SJCRH30 (cell line): Measurements from ENCODE around the gene ZFYVE21. TPM values are rescaled to one million over a fixed set of nuclear protein-coding genes. Genes with fewer than 3 reads are reported as not detected.

Experiments
- DNase-seq, 2 experiments: peaks; one replicate each; pipeline ENCODE4 v3.0.0-alpha.2; 2015 to 2020
- H3K27ac ChIP-seq: fragments of 250-450 bp; sonication (Bioruptor Pico); 2 replicates; pipeline ENCODE4 v1.5.1; 2020; ENCODE audit warnings: mild to moderate bottlenecking, moderate library complexity
- H3K27me3 ChIP-seq: fragments of 250-450 bp; sonication (Bioruptor Pico); 2 replicates; pipeline ENCODE4 v1.5.1; 2020; ENCODE audit warnings: mild to moderate bottlenecking, moderate library complexity
- H3K36me3 ChIP-seq: fragments of 250-450 bp; sonication (Bioruptor Pico); 2 replicates; pipeline ENCODE4 v1.5.1; 2020; ENCODE audit warnings: mild to moderate bottlenecking, moderate library complexity
- H3K4me1 ChIP-seq: fragments of 250-450 bp; sonication (Bioruptor Pico); 2 replicates; pipeline ENCODE4 v1.5.1; 2020; ENCODE audit warnings: mild to moderate bottlenecking, moderate library complexity
- H3K4me3 ChIP-seq: fragments of 250-450 bp; sonication (Bioruptor Pico); 2 replicates; pipeline ENCODE4 v1.5.1; 2020; ENCODE audit warnings: mild to moderate bottlenecking, moderate library complexity
- H3K9me3 ChIP-seq: fragments of 250-450 bp; sonication (Bioruptor Pico); replicated peaks from 2 replicates; pipeline ENCODE4 v1.5.1; 2020; ENCODE audit warnings: mild to moderate bottlenecking, moderate library complexity
- total RNA-seq: library from RNA; depleted of rRNA; stranded (reverse); fragments of >200 nt; shearing (Covaris generic); gene quantifications from 2 replicates; pipeline ENCODE4 v1.2.3, GENCODE V29; 2014

The ZFYVE21 gene
- total RNA-seq, 1 experiment from 2014 or later, result 28.3 TPM

DNA sequence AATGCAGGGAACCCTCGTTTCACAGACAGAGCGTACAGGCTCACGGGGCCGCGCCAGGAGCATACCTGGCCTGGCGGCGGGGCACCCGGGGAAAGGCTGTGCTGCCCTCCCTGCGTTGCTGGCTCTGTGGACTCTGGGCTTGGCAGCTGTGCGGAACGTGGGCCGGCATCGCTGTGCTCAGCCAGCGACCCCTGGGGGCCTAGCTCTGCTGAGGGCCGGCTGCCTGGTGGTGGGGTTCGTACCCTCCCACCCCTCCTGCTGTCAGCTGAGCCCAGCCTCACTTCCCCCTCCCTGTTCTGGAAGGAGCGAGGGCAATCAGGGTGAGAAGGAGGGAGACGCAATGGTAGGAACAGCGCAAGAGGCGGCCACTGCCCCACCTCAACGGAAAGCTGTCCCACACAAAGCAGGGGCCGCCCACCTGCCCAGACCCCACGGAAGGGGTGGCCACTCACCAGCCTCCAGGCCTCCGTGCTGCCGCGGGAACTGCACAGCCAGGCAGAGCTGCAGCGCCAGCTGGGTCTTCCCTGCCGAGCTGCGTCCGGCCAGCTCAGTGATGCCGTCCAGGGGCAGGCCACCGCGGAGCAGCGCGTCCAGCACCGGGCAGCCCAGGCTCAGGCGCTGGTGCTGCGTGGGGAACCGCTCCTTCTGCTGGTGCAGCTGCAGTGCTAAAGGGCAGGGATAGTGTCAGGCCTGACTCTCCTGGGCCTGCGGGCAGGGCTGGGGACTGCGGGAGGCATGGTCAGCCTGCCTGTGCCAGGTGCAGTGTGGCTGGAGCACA lies 8.9 kb upstream of the ZFYVE21 start:
- Histone ChIP-seq H3K4me3 (no peak overlapping the region), H3K9me3 (no peaks in the 10 kb centered on the region), H3K27ac (no peak overlapping the region), H3K36me3 (peaks cover 52% of the 10 kb centered on the region), H3K27me3 (no peaks in the 10 kb centered on the region), H3K4me1 (no peaks in the 10 kb centered on the region)
- no peak for DNase-seq

DNA sequence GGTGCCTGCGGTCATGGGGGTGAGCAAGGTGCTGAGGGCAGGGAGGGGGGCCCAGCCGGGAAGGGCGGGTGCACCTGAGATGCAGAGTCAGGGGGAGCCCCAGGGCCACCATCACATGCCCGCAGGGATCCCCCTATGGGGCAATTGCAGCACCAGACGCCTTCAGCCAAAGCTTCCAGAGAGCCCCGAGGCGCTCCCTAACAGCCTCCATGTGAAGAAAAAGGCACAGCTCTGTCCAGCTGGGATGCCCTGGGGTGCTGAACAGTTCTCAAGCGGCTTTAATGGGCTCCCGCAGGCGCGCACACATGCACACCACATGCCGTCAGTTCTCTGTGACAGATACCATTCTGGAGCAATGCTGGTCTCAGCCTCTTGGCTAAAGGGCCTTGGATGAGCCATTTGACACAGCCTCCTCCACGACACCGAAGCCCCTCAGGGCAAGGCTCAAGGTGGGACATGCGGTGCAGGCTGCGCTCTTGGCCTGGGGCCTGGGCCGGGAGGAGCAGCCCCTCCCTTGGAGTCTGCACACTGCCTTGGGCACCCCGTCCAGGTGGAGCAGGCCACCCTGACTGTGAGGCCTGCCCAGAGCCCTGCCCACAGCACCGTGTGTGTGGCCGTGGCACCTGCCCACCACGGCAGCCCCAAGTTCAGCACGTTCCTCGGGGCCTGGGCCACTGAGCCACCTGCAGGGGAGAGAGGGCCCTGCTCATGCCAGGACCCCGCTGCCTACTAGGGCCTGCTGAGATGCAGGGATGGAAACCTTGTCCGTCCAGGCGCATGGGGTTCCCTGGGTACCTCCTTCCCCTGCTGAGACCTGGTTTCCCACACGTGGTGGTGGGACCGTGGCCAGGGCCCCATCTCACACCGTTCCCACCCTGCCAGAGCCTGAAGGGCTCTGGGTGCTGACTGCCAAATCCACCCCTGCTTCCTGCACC lies 8.0 kb upstream of the ZFYVE21 start:
- no peak for DNase-seq
- H3K4me3 ChIP-seq, result no peak overlapping the region

DNA sequence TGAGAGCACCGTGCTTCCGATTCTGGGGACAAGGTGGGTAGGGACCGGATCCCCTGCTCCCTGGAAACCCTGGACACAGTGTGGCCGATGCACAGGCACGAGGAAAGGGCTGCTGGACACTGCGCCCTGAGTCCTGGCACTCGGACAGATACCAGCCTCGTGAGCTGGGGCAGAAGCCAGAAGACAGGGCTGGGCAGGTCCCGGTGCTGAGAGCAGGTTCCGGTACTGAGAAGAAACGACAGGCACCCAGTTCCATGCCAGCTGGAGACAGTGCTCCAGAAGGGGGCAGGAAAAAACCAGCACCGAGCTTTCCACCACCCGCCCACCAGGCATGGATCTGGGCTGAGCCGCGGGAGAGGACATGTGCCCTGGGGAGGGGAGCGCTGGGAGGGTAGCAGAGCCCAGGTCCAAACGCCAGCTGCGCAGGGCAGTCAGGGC lies 6.8 kb upstream of the ZFYVE21 start:
- H3K4me1 ChIP-seq, result no peaks in the 10 kb centered on the region
- H3K27ac ChIP-seq, result no peak overlapping the region
- peaks cover 38% of the 10 kb centered on the region for H3K36me3 ChIP-seq
- H3K4me3 ChIP-seq, result no peak overlapping the region
- no peaks in the 10 kb centered on the region for H3K27me3 ChIP-seq
- DNase-seq, result no peak
- no peaks in the 10 kb centered on the region for H3K9me3 ChIP-seq

More for the DNA sequence above, 8.0 kb upstream of the ZFYVE21 start:
- Histone ChIP-seq H3K4me1 (no peaks in the 10 kb centered on the region), H3K9me3 (no peaks in the 10 kb centered on the region), H3K27ac (no peak overlapping the region), H3K36me3 (peaks cover 45% of the 10 kb centered on the region), H3K27me3 (no peaks in the 10 kb centered on the region)

DNA sequence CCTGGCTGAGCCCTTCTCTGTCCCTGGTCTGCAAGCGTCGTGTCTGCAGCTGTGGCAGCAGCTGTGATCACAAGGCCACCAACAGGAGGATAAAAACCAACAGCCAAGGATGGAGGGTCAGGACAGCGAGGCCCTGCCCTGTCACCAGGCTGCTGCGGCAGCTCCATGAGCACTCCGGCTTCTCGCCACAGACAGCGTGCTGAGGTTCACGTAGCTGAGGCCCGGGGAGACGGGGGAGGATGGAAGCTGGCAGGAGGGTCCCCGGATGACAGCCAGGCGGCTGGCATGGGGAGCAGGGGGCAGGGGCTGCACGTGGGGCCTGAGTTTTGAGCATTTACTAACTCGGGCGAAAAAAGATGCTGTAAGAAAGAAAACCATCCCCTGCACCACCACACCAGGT lies 5.8 kb upstream of the ZFYVE21 start:
- H3K36me3 ChIP-seq, result peaks cover 32% of the 10 kb centered on the region
- no peaks in the 10 kb centered on the region for H3K9me3 ChIP-seq
- no peak for DNase-seq
- H3K4me1 ChIP-seq, result no peaks in the 10 kb centered on the region
- no peaks in the 10 kb centered on the region for H3K27me3 ChIP-seq
- H3K27ac ChIP-seq, result no peak overlapping the region
- H3K4me3 ChIP-seq, result no peak overlapping the region

DNA sequence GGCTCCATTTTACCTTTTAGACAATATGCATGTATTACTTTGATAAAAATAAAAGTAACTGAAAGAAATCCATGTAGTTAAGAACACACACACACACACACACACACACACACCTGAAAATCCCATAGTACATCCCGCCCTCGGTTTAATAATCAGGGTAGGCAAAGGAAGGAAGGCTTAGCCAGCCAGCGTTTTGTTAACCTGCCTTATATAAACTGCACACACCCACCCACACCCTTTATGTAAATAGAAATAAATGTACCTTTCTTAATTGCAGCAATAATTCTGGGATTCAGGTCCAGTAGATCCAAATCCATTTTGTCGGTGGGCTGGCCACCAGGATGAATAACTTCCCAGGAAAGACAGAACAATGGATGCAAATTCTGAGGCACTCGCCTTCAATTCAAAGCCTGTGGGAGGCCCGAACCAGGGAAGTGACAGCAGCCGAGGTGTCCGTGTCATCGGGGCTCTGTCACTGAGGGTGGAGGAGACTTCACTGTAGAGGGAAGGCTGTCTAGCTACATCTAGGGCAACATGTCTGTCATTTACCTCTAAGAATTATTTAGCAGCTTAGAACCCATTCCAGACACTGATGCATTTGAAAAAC lies 4.7 kb upstream of the ZFYVE21 start:
- Histone ChIP-seq H3K4me1 (no peaks in the 10 kb centered on the region), H3K4me3 (no peak overlapping the region), H3K9me3 (no peaks in the 10 kb centered on the region), H3K27ac (no peak overlapping the region), H3K36me3 (peaks cover 26% of the 10 kb centered on the region), H3K27me3 (no peaks in the 10 kb centered on the region)
- no peak for DNase-seq

DNA sequence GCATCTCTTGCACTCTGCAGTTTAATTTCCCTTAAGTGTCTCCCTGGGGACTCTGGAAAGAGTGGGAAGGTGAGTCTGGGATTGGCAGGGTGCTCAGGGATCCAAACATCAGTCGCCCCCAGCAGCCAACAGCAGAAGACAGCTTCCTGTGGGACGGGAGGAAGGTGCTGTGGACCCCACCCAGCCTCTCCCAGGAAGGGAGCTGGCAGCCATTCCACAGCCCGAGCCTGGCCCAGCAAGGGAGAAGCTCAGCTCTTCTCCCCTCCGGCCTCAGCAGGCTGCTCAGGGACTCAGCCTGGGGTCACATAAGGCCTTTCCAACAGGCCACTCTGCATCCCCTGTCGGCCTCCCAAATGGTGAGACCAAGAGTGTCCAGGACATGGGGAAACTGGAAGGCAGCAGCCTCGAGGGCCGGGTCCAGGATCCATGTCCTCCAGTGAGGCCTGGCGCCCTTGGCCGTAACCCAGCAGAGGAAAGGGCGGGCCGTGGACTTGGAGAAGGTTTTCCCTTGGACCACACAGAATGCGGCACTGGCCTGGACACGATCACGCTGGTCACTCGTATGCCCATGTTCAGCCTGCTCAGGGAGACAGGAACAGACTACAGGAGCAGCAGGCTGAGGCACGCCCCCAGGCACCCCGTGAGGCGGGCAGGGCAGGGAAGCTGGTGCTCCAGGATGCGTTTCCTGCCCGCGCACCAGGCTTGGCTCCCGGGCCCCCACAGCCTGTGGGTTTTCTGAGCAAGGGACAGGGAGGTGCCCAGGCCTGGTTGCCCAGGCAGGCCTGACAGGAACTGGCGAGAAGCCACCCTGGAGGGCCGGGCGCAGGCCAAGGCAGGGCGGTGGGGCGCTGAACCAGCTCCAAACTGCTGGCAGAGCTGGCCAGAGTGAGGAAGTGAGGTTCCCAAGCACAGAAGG lies 3.8 kb upstream of the ZFYVE21 start:
- H3K4me3 ChIP-seq, result no peak overlapping the region
- peaks cover 3% of the 10 kb centered on the region; the same call in 1 of the 2 replicates for H3K4me1 ChIP-seq
- DNase-seq, result no peak
- no peaks in the 10 kb centered on the region for H3K27me3 ChIP-seq
- no peak overlapping the region for H3K27ac ChIP-seq
- H3K36me3 ChIP-seq, result peaks cover 20% of the 10 kb centered on the region
- H3K9me3 ChIP-seq, result no peaks in the 10 kb centered on the region

DNA sequence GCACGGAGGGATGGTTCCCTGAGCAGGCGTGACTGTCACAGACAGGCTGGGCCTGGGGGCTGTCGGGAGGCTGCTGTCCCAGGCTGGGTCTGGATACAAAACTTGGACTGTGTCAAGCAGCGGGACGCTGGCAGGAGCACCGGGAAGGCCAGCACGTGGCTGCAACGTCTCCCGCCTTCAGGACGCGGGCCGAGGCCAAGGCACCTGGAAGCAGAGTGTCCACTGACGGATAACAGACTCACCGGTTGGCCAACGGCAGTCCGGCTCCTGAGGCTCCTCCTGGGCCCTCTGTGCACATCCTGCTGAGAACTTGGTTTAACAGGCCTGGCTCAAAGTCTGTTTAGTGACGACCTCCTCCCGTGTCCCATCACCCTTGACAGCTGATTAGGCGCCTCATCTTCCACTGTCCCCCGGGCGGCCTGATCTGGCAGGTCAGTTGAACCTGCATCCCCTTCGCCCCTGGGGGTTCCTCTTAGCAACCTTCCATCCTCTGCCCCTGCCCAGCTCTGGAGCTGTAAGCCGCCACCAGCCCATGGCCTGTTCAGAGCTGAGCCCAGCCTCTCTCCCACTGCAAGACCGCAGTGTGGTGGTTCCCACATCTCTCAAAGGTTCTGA lies 2.9 kb upstream of the ZFYVE21 start:
- Histone ChIP-seq H3K27ac (no peak overlapping the region), H3K4me3 (no peak overlapping the region), H3K27me3 (no peaks in the 10 kb centered on the region), H3K4me1 (peaks cover 4% of the 10 kb centered on the region; the same call in 1 of the 2 replicates), H3K36me3 (peaks cover 20% of the 10 kb centered on the region), H3K9me3 (no peaks in the 10 kb centered on the region)
- no peak for DNase-seq

DNA sequence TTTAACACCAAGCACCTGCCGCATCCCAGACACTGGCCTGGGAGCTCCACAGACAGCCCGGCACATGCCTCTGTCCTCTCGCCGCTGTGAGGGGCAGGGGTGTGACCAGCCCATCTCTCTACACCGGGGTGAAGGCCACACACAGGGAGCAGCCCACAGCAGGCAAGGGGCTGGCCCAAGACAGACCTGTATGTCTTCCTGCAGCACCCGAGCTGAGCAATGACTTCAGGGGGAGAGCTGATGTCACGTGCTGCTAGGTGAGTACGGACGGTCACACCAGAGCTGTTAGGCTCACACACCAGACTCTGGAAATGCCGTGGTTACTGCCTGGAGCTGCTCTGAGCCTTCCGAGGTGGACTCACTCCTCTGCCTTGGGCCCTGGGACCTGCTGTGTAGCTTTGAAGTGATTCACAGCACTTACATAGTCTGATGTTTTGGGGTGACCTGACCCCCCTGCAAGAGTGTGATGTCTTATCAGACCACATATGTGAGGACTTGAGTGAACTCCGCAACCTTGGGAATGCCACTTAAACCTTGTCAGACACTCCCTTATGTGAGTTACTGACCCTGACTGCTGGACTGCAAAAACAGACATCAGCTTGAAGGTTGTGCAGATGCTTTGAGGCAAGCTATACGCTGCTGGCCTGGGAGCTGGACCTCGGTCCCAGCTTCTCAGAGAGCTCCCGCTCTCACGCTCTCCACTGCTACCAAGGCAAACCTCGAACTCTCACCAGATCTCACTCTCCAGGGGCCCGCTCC lies 2.1 kb upstream of the ZFYVE21 start:
- H3K4me1 ChIP-seq, result peaks cover 4% of the 10 kb centered on the region; the same call in 1 of the 2 replicates
- DNase-seq, result no peak
- H3K4me3 ChIP-seq, result no peak overlapping the region
- H3K36me3 ChIP-seq, result peaks cover 13% of the 10 kb centered on the region
- H3K27me3 ChIP-seq, result no peaks in the 10 kb centered on the region
- no peak overlapping the region for H3K27ac ChIP-seq
- no peaks in the 10 kb centered on the region for H3K9me3 ChIP-seq

DNA sequence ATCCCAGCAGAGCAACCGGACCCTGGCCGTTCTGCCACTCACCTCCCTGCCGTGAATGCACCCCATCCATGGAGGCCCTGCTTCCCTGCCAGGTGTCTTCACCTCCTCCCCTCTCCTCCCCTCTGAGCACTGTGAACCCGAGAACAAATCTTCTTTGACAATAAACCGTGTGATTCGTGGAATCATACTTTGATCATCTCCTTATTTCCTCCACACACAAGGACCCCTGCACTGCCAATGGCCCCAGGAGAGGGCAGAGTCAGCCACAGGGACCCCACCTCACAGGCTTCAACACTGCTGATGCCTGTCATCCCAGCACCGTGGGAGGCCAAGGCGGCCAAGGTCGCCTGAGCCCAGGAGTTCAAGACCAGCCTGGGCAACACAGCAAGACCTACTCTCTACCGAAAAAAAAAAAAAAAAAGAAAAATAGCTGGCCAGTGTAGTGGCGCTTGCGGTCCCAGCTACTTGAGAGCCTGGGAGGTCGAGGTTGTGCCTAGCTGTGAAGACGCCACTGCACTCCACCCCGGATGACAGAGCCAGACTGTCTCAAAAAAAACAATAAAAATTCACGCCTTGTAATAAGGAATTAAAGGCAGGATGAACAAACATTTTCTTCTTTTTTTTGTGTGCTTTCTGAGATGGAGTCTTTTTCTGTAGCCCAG lies 1.4 kb upstream of the ZFYVE21 start:
- Histone ChIP-seq H3K36me3 (peaks cover 6% of the 10 kb centered on the region), H3K27me3 (no peaks in the 10 kb centered on the region), H3K9me3 (no peaks in the 10 kb centered on the region), H3K27ac (peak overlapping the region; percentile 48; the same call in 1 of the 2 replicates), H3K4me1 (peaks cover 4% of the 10 kb centered on the region; the same call in 1 of the 2 replicates), H3K4me3 (peak overlapping the region; percentile 70)
- DNase-seq, result no peak

DNA sequence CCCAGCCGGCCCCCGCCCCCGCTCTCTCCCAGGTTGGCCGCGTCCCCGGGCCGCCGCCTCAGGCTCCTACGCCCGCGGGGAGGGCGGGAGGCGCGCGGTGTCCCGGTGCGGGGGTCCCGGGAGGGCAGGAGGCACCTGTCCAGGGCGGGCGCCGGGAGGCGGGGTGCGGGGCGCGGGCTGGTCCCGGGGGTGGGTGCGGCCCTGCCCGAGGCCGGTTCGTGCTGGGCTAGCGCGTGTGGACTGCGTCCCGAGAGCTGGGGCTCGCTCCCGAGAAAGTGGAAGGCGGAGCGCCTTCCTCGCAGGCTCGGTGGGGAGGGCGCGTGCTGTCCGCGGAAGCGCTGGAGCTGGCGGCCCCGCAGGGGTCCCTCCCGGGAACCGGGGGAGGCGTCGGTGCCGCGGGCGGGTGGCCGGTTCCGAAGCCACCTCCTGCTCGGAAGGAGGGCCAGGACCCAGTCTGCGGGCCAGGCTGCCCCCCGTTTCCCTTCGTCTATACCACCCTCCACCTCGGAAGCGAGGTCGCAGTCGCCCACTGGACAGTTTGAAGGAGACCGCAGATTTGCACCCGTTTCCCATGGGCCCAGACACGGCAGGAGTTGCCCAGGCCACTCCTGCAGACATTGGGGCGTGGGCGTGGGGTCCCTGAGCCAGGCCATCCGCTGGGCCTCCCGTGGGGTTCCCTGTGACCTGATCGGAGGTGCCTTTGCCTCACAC lies 636 bp downstream of the ZFYVE21 start:
- Histone ChIP-seq H3K27me3 (no peaks in the 10 kb centered on the region), H3K27ac (no peak overlapping the region), H3K4me3 (peak overlapping the region; percentile 70), H3K9me3 (no peaks in the 10 kb centered on the region), H3K4me1 (peaks cover 14% of the 10 kb centered on the region), H3K36me3 (no peaks in the 10 kb centered on the region)
- peak; percentile 28 to 31 for DNase-seq

DNA sequence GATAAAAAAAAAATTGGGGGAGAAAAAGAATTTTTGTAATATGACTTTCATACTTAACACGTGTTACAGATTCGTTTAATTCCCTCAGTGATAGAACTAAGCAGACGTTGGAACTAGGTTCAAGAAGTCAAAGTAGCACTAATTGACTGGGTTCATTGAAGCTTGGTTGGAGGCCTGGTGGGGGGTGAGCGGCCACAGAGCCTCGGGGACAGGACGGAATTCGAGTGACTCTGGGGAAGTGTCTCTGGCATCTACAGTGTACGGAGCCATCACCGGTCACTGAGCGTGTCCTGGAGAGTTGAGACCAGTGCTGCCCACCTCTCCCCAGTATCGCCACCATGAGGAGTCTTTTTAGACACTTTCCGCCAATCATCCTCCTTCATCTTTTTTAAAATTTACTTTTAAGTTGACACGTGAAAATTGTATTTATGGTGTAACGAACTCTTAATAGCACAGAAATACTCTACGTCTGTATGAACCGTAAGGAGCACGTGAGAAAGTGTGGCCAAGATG lies 1.3 kb downstream of the ZFYVE21 start:
- H3K4me3 ChIP-seq, result peak overlapping the region; percentile 70
- DNase-seq, result no peak
- no peaks in the 10 kb centered on the region for H3K9me3 ChIP-seq
- no peaks in the 10 kb centered on the region for H3K27me3 ChIP-seq
- no peak overlapping the region for H3K27ac ChIP-seq
- no peaks in the 10 kb centered on the region for H3K36me3 ChIP-seq
- H3K4me1 ChIP-seq, result peaks cover 14% of the 10 kb centered on the region

DNA sequence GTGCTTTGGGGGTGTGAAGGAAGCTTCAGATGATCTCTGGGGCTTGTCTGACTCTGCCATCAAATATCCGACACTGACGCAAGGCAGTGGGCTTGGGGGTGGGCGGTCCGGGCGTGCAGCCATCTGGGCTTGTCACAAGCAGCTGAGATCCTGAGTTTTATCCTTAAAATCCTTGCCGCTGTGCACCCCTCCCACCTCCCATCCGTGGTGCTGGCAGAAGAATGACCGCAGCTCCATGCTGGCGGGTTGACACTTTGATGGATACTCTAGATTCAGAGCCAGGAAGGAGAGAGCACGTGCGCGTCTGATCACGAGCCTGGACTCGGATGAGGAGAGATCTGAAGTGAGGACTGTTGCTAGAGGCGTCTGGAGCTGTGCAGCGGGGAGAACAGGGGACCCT lies 3.0 kb downstream of the ZFYVE21 start:
- Histone ChIP-seq H3K4me1 (peaks cover 14% of the 10 kb centered on the region), H3K4me3 (no peak overlapping the region), H3K27ac (no peak overlapping the region), H3K9me3 (no peaks in the 10 kb centered on the region), H3K27me3 (no peaks in the 10 kb centered on the region), H3K36me3 (no peaks in the 10 kb centered on the region)
- no peak for DNase-seq
